Natural killer cell treated with Interleukin-12 subunit alpha and Interleukin-12 subunit beta and Interleukin-15 and Interleukin-18, amount 100 ng/mL, for 72 hours (primary cell): ENCODE results near the gene OLA1. TPM values are rescaled to one million over a fixed set of nuclear protein-coding genes. Genes with fewer than 3 reads are reported as not detected.

Experiments
- ATAC-seq, 2 donors: fragments of 150-1000 bp; cut with Tn5 transposase in 1 of 2; sonication (Bioruptor Pico), chemical (Tn5 transposase) in 1 of 2; 2 replicates each; pipeline ENCODE4 v1.10.0; 2021
- DNase-seq: peaks from one replicate; pipeline ENCODE4 v3.0.0; 2022; ENCODE audit warnings: low spot score
- H3K27ac Mint-ChIP-seq, 2 donors: 1 replicate in 1 of 2; 2 replicates in 1 of 2; pipeline ENCODE4 v1.8.0; 2022; ENCODE audit warnings: mixed read lengths in 2 of 2, mild to moderate bottlenecking in 1 of 2, moderate library complexity in 1 of 2
- H3K27me3 Mint-ChIP-seq, 2 donors: 1 replicate in 1 of 2; 2 replicates in 1 of 2; pipeline ENCODE4 v1.8.0; 2022; ENCODE audit warnings: mixed read lengths in 2 of 2
- H3K36me3 Mint-ChIP-seq: one replicate; pipeline ENCODE4 v1.8.0; 2022; ENCODE audit warnings: mixed read lengths
- H3K4me1 Mint-ChIP-seq, 2 donors: 1 replicate in 1 of 2; 2 replicates in 1 of 2; pipeline ENCODE4 v1.8.0; 2022; ENCODE audit warnings: low read depth in 2 of 2, mixed read lengths in 2 of 2, mild to moderate bottlenecking in 1 of 2
- H3K4me3 Mint-ChIP-seq: one replicate; pipeline ENCODE4 v1.8.0; 2022; ENCODE audit warnings: mixed read lengths
- H3K9me3 Mint-ChIP-seq: 2 replicates; pipeline ENCODE4 v1.8.0; 2022; ENCODE audit warnings: mixed read lengths
- total RNA-seq, 2 donors: library from RNA; stranded (reverse); gene quantifications; one replicate each; pipeline ENCODE4 v1.2.3, GENCODE V29; 2022

OLA1 gene
- total RNA-seq, 2 donors from 2014 or later: 78.0 to 88.5 TPM

DNA sequence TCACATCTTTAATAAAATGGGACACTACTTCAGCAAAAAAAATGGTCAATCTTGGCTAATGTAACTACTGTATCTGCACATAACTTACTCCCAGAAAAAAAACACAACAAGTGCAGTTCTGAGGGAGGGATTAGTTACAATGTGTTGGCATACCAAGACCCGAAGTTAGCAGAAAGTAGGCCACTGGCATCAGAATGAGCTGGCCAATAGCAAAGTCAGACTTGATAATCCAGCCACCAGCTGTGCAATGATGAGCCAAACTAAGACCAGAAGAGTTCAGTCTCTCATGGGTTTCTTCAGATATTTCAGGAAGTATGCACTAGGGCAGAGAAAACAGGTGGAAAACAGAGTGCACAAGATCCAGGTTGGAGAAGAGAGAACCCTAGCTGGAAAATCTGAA is 65.3 kb downstream of the OLA1 start:
- ATAC-seq: no peak
- no peak for DNase-seq
- Mint-ChIP-seq H3K9me3 (no peaks in the 10 kb centered on the region), H3K36me3 (peaks cover 8% of the 10 kb centered on the region), H3K4me1 (peaks cover 0 to 4% of the 10 kb centered on the region in 2 donors), H3K4me3 (no peak overlapping the region), H3K27me3 (no peaks in the 10 kb centered on the region), H3K27ac (no peak overlapping the region)

DNA sequence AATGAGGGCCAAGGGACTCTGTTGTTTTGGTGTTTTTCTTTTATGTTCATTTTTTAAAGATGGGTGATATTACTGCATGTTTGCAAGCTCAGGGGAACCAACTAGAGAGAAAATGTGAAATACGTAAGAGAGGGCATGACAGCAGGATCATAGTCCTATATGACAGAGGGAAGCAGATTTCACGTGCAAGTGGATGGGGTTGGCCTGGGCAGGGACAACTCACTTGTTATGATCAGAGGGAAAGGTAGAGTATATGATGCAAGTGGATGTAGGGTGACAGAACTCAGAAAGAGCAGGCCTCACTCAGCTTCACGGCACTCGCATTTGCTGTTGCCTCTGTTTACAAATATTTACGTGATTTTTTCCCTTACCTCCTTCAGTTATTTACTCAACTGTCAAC is 67.0 kb downstream of the OLA1 start:
- peaks cover 0 to 8% of the 10 kb centered on the region in 2 donors for H3K4me1 Mint-ChIP-seq
- ATAC-seq (no peak), DNase-seq (no peak)
- H3K4me3 Mint-ChIP-seq: no peak overlapping the region
- no peaks in the 10 kb centered on the region for H3K9me3 Mint-ChIP-seq
- H3K27ac Mint-ChIP-seq: no peak overlapping the region
- no peaks in the 10 kb centered on the region for H3K27me3 Mint-ChIP-seq
- peaks cover 3% of the 10 kb centered on the region for H3K36me3 Mint-ChIP-seq

DNA sequence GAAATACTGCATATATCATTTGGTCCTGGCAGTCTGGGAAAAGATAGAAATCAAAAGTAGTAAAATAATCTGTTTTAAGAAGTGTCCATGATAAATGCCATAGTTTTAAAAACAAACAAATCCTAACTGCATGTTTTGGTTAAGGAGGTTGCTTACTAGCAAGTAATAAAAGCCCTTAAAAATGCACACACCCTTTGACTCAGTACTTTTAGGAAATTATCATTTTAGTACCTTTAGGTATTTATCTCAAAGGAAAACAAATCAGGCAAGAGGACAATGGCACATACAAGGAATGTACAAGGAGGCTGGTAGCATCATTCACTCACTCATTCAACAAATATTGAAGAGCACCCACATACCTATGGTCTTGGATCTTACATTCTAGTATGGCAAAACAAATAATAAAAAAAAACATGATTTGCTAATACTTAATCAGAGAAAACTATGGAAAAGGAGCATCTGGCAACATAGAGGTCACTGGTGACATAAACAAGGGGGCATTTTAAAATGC is 67.6 kb downstream of the OLA1 start:
- H3K36me3 Mint-ChIP-seq: no peaks in the 10 kb centered on the region
- no peak for DNase-seq
- no peaks in the 10 kb centered on the region for H3K27me3 Mint-ChIP-seq
- H3K4me3 Mint-ChIP-seq: no peak overlapping the region
- no peak overlapping the region for H3K27ac Mint-ChIP-seq
- H3K4me1 Mint-ChIP-seq: peaks cover 0 to 8% of the 10 kb centered on the region in 2 donors
- no peaks in the 10 kb centered on the region for H3K9me3 Mint-ChIP-seq
- ATAC-seq: no peak

DNA sequence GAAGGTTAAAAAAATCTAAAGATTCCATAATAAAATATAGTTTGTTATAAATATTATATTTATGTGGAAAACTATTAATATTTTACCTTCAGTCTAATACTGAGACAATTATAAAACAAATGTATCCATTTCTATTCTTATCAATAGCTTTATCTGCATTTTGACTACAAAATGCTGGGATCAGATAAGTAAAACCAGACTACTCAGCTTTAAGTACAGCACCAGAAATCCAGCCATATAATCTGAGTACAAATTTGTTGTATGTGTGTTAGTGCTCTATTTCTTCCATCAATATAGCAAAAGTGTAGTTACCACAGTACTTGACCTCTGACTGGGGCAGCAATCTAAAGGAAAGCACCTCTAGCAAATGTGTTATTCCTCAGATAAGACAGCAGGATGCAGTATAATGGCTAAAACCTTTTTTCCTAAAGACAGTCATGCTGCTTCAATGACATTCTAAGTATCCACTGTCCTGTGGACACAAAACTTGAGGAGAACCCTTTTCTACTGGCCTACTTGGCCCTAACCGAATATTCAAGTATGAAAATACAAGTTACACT is 68.1 kb downstream of the OLA1 start:
- Mint-ChIP-seq H3K4me3 (no peak overlapping the region), H3K4me1 (peaks cover 0 to 8% of the 10 kb centered on the region in 2 donors), H3K36me3 (peaks cover 3% of the 10 kb centered on the region), H3K9me3 (no peaks in the 10 kb centered on the region), H3K27me3 (no peaks in the 10 kb centered on the region), H3K27ac (no peak overlapping the region)
- ATAC-seq (no peak), DNase-seq (no peak)

DNA sequence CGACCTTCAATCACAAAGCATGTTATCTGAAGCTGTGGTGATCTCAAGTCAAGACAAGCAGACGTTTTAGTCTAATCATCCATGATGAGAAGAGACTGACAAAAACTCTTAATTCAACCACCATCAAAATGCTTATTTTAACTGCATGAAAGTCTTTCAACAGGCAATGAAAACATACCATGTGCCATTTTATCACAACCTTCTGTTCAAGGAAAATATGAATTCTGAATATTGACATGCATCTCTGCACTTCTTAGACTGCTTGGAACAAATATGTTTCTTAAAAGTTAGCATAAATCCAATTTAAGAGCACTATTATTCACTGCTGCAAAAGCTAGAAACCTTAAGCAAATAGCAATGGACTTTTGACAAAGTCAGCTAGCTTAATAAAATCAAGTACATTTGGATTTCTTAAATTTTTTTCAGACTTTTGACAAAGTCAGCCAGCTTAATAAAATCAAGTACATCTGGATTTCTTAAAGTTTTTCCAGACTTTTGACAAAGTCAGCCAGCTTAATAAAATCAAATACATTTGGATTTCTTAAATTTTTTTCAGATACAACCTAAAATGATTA is 70.9 kb downstream of the OLA1 start:
- DNase-seq (no peak), ATAC-seq (no peak)
- Mint-ChIP-seq H3K9me3 (peaks cover 2% of the 10 kb centered on the region), H3K4me1 (peaks cover 12 to 16% of the 10 kb centered on the region in 2 donors), H3K36me3 (peaks cover 24% of the 10 kb centered on the region), H3K27ac (no peak overlapping the region), H3K27me3 (no peaks in the 10 kb centered on the region), H3K4me3 (no peak overlapping the region)

DNA sequence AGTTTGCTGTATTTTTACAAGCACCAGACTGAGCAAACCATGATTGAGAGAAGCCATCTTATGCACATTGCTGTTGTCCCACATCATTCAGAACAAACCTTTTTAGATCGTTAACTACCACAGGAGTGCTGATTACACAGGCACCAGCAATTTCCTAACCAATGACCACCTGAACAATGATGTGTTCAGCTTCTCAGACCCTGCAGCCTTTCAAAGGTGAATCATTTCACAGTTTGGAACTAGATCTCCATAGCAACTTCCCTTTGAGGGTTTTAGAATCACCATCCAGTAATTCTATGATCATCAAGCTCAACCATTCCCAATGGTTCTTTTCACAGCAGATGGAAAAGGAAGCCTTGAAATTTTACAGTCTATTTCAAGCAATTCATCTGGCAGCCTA is 71.4 kb downstream of the OLA1 start:
- ATAC-seq (no peak), DNase-seq (no peak)
- peaks cover 12 to 19% of the 10 kb centered on the region in 2 donors for H3K4me1 Mint-ChIP-seq
- H3K4me3 Mint-ChIP-seq: no peak overlapping the region
- H3K36me3 Mint-ChIP-seq: peaks cover 27% of the 10 kb centered on the region
- no peak overlapping the region for H3K27ac Mint-ChIP-seq
- H3K9me3 Mint-ChIP-seq: peaks cover 2% of the 10 kb centered on the region
- H3K27me3 Mint-ChIP-seq: no peaks in the 10 kb centered on the region

DNA sequence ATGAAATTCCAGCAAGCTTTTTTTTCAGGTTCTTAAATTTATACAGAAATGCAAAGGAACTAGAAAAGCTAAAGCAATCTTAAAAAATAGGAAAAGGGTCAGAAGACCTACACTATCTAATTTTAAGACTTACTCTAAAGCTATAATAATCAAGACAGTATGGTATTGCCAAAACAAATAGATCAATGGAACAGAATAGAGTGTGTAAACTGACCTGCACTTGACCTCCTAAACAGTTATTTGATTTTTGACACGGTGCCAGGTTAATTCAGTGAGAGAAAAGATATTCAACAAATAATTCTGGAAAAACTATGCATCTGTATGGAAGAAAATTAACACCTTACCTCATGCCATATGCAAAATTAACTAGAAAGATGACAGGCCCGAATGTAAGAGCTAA is 73.6 kb downstream of the OLA1 start:
- ATAC-seq (no peak), DNase-seq (no peak)
- Mint-ChIP-seq H3K27ac (no peak overlapping the region), H3K4me3 (no peak overlapping the region), H3K4me1 (peaks cover 12 to 20% of the 10 kb centered on the region in 2 donors), H3K36me3 (peaks cover 43% of the 10 kb centered on the region), H3K9me3 (peaks cover 2% of the 10 kb centered on the region), H3K27me3 (no peaks in the 10 kb centered on the region)

DNA sequence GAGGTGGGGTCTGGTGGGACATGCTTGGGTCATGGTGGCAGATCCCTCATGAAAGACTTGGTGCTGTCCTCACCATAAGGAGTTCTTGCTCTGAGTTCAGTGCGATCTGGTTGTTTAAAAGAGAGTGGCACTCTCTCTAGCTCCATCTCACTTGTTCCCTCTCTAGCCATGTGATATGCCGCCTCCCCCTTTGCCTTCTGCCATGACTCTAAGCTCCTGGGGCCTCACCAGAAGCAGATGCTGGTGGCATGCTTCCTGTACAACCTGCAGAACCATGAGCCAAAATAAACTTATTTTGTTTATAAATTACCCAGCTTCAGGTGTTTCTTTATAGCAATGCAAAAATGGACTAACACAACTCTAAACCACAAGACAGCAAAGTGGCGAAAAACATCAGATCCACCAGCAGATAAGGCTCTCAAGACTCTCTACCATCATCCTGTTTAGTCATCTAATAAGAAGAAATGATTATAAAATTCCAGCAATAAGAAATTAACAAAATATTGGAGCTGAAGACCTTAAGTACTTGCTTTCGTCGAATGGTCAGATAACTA is 75.5 kb downstream of the OLA1 start:
- H3K9me3 Mint-ChIP-seq: peaks cover 2% of the 10 kb centered on the region
- peaks cover 12 to 20% of the 10 kb centered on the region in 2 donors for H3K4me1 Mint-ChIP-seq
- ATAC-seq (no peak), DNase-seq (no peak)
- H3K36me3 Mint-ChIP-seq: peaks cover 59% of the 10 kb centered on the region
- H3K27me3 Mint-ChIP-seq: no peaks in the 10 kb centered on the region
- no peak overlapping the region for H3K27ac Mint-ChIP-seq
- no peak overlapping the region for H3K4me3 Mint-ChIP-seq

DNA sequence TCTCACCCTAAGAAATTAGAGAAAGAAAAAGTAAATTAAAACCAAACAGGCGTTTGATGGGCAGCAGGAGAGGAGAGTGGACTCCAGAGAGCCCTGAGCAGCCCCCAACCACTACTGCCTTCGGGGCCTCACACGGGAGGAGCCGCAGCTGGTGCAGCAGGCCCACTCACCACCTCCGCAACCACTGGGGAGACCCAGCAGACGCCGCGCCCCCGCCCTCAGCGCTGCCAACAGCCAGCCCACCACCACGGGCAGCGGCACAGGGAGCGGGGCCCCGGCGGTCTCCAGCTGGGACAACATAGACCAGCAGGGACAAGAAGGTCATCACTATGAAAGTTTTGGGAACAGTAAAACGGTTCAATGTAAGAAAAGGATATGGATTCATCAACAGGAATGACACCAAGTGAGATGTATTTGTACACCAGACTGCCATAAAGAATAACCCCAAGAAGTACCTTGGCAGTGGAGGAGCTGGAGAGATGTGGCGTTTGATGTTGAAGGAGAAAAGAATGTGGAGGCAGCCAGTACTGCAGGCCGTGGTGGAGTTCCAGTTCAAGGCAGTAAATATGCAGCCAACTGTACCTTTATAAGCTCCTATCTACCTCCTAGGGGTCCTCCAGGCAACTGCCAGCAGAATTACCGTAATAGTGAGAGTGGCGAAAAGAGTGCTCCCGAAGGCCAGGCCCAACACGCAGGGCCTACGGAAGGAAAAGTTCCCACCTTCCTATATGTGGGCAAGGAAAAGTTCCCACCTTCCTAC is 76.5 kb downstream of the OLA1 start:
- Mint-ChIP-seq H3K4me3 (no peak overlapping the region), H3K27ac (no peak overlapping the region)
- no peak for ATAC-seq

DNA sequence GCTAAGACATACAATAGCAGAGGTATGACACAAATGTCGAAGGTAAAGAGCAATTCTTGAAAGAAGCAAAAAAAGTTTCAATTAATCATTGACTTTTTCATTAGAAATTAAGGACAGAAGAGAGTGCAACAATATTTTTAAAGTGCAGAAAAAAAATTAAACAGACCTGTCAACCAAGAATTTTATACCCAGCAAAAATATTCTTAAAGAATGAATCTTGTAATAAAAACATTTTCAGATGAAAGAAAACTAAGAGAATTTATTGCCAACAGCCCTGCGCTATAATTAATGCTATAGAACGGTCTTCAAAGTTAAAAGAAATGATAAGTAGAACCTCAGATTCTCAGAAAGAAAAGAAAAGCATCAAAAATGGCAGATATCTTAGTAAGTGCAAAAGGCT is 79.0 kb downstream of the OLA1 start:
- H3K9me3 Mint-ChIP-seq: peaks cover 3% of the 10 kb centered on the region
- H3K36me3 Mint-ChIP-seq: peaks cover 52% of the 10 kb centered on the region
- no peaks in the 10 kb centered on the region for H3K27me3 Mint-ChIP-seq
- ATAC-seq: no peak
- H3K4me1 Mint-ChIP-seq: peaks cover 12 to 15% of the 10 kb centered on the region in 2 donors
- H3K4me3 Mint-ChIP-seq: no peak overlapping the region
- H3K27ac Mint-ChIP-seq: no peak overlapping the region
- DNase-seq: no peak

More for the DNA sequence above, 76.5 kb downstream of the OLA1 start:
- Mint-ChIP-seq H3K36me3 (peaks cover 63% of the 10 kb centered on the region), H3K27me3 (no peaks in the 10 kb centered on the region), H3K4me1 (peaks cover 12 to 17% of the 10 kb centered on the region in 2 donors), H3K9me3 (peaks cover 2% of the 10 kb centered on the region)
- DNase-seq: no peak

DNA sequence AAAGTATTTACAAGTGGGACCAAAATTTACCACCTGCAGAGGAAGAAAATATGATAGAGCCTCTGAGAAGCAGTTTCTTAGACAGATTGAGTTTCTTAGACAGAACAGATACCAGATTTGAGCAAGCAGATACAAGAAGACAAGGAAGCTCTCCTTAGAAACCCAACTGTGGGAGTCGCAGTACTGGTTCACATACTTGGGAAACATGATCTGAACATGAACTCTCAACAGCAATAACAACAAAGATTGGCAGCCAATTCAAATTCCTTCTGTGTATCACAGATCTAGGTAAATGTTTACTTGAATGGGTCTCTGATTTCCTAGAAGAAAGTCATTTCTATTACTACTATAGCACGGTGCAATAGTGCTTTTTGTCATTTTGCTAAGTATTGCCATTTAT is 82.1 kb downstream of the OLA1 start:
- H3K9me3 Mint-ChIP-seq: peaks cover 3% of the 10 kb centered on the region
- H3K27ac Mint-ChIP-seq: no peak overlapping the region
- H3K27me3 Mint-ChIP-seq: no peaks in the 10 kb centered on the region
- no peak overlapping the region for H3K4me3 Mint-ChIP-seq
- no peak for ATAC-seq
- peaks cover 38% of the 10 kb centered on the region for H3K36me3 Mint-ChIP-seq
- DNase-seq: no peak
- H3K4me1 Mint-ChIP-seq: peaks cover 0 to 9% of the 10 kb centered on the region in 2 donors

DNA sequence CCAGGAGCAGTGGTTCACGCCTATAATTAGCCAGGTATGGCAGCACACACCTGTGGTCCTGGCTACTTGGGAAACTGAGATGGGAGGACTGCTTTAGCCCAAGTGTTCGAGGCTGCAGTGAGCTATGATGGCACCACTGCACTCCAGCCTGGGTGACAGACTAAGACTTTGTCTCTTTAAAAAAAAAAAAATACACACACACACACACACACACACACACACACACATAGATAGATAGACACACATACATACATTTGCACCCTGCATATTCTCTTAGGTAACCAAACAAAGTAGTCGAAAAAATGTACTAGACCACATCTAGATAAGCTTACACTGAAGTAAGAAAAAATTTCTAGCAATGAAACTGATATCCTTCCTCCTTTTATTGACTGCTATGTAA is 86.8 kb downstream of the OLA1 start:
- H3K4me3 Mint-ChIP-seq: no peak overlapping the region
- no peak overlapping the region for H3K27ac Mint-ChIP-seq
- ATAC-seq (no peak), DNase-seq (no peak)
- peaks cover 4% of the 10 kb centered on the region for H3K36me3 Mint-ChIP-seq
- H3K9me3 Mint-ChIP-seq: peaks cover 3% of the 10 kb centered on the region
- no peaks in the 10 kb centered on the region for H3K27me3 Mint-ChIP-seq
- peaks cover 0 to 11% of the 10 kb centered on the region in 2 donors for H3K4me1 Mint-ChIP-seq

DNA sequence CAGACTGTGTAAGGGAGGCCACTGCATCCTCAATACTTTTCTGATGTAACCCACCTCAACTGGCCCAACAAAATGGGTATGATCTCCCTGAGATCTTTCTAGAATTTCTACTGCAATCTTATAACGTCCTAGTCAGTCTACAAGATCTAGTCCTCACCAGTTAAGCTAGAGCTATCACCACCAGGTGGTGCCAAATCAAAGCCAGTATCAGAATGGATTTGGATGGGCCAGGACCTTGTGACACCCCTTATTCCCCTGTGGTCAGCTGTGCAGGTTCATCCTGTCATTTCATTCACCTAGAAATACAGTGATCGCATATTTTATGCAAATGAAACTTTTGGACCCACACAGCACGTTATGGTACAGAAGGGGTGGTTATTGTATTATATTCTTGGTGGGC is 90.3 kb downstream of the OLA1 start:
- DNase-seq: no peak
- no peaks in the 10 kb centered on the region for H3K27me3 Mint-ChIP-seq
- ATAC-seq: peak; percentile 54 to 59
- no peaks in the 10 kb centered on the region for H3K9me3 Mint-ChIP-seq
- H3K27ac Mint-ChIP-seq: no peak overlapping the region
- peaks cover 3% of the 10 kb centered on the region for H3K36me3 Mint-ChIP-seq
- H3K4me3 Mint-ChIP-seq: no peak overlapping the region
- H3K4me1 Mint-ChIP-seq: peaks cover 6 to 11% of the 10 kb centered on the region in 2 donors

DNA sequence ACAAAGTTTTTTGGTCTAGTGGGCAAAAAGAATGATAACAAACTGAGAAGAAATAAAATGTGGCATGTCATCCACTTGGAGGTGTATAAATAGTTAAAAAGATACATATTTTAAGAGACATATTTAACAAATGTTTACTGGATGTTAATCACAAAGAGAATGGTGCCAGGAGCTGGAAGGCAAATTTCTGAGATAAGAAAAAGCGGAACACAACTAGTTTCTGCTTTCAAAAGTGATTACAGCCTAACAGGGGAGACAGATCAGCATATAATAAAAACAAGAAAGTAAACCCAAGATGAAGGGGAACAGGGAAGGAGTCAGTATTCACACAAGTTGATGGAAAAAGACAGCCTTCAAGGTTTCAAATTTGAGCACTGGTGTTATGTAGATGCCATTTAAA is 91.3 kb downstream of the OLA1 start:
- Mint-ChIP-seq H3K9me3 (no peaks in the 10 kb centered on the region), H3K36me3 (no peaks in the 10 kb centered on the region), H3K27me3 (no peaks in the 10 kb centered on the region), H3K27ac (no peak overlapping the region), H3K4me1 (peaks cover 6 to 14% of the 10 kb centered on the region in 2 donors), H3K4me3 (no peak overlapping the region)
- ATAC-seq (no peak), DNase-seq (no peak)
